ENCODE data around the gene PEX6.

DNA sequence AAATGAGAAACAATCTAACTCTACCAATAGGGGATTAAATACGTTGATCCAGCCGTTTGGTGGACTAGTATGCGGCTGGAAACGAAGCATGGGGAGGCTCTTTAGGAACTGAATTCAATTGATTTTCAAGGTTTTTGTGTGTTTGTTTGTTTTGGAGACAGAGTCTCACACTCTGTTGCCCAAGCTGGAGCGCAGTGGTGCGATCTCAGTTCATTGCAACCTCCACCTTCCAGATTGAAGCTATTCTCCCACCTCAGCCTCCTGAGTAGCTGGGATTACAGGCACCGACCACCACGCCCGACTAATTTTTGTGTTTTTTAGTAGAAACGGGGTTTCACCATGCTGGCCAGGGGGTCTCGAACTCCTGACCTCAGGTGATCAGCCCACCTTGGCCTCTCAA is 42.6 kb downstream of the PEX6 start:
- TF ChIP-seq, protein P1, sequence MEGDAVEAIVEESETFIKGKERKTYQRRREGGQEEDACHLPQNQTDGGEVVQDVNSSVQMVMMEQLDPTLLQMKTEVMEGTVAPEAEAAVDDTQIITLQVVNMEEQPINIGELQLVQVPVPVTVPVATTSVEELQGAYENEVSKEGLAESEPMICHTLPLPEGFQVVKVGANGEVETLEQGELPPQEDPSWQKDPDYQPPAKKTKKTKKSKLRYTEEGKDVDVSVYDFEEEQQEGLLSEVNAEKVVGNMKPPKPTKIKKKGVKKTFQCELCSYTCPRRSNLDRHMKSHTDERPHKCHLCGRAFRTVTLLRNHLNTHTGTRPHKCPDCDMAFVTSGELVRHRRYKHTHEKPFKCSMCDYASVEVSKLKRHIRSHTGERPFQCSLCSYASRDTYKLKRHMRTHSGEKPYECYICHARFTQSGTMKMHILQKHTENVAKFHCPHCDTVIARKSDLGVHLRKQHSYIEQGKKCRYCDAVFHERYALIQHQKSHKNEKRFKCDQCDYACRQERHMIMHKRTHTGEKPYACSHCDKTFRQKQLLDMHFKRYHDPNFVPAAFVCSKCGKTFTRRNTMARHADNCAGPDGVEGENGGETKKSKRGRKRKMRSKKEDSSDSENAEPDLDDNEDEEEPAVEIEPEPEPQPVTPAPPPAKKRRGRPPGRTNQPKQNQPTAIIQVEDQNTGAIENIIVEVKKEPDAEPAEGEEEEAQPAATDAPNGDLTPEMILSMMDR (conservative IDR thresholded peaks at IDR 0.05) = no peak
- TF ChIP-seq EZH2 (IDR thresholded peaks at IDR 0.05; ENCODE audit: low read depth) = no peak

All from PC-9 (cell line).